ENCODE results near the gene INO80B. TPM values are rescaled to one million over a fixed set of nuclear protein-coding genes. Genes with fewer than 3 reads are reported as not detected.
"Not testable (repeated sequence)": the region's sequence is repeated elsewhere in the genome, so short reads cannot be mapped to it uniquely, and the experiment has no call there.

INO80B gene
- total RNA-seq, 1 experiment from 2014 or later: 14.2 TPM

DNA sequence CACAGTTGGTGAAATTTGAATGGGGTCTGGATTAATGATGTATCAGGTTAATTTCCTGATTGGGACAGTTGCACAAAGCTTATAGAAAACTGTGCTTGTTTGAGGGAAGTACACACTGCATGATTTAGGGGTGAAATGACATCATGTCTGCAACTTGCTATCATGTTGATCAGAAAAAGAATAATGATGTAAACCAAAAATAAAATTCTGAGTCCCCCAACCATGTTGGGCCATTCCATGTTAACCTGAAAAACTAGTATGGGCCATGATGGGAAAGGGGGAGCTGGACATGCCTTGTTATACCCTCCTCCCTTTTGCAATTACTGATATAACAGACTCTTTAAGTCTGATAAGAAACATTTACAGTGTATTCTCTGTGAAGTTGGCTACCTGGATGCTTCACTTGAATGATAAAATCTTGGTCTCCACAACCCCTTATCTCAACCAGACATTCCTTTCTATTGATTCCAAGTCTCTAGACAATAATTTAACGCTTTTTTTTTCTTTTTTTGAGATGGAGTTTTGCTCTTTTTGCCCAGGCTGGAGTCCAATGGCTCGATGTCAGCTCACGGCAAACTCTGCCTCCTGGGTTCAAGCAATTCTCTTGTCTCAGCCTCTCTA is 4.2 kb upstream of the INO80B start:
- H3K4me3 ChIP-seq: no peak overlapping the region
- no peak overlapping the region for H3K27ac ChIP-seq
- peaks cover 6% of the 10 kb centered on the region; the same call in 1 of the 2 replicates for H3K4me1 ChIP-seq
- H3K36me3 ChIP-seq: no peaks in the 10 kb centered on the region
- H3K9me3 ChIP-seq (replicated peaks): no peaks in the 10 kb centered on the region
- DNase-seq: no peak
- 0 out of 2 replicates have a peak, but pooled peaks cover 2% of the 10 kb centered on the region for H3K27me3 ChIP-seq

DNA sequence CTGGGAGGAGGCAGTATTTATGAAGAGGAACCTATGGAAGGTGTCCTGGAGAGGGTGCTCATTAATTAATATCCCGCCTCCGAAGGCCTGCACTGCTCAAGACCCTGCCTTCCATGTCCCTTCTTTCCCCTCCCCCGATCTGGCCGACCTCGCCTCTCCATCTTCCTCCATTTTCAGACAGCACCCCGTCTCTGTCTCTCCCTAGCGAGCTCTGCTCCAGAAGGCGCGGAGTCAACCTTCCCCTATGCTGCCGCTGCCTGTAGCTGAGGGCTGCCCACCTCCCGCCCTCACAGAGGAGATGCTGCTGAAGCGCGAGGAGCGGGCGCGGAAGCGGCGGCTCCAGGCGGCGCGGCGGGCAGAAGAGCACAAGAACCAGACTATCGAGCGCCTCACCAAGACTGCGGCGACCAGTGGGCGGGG is 2.3 kb downstream of the INO80B start:
- H3K27ac ChIP-seq: peak overlapping the region; percentile 65; the same call in 1 of the 2 replicates
- H3K4me3 ChIP-seq: peak overlapping the region; percentile 68
- peaks cover 11% of the 10 kb centered on the region for H3K4me1 ChIP-seq
- H3K9me3 ChIP-seq (replicated peaks): no peaks in the 10 kb centered on the region
- no peaks in the 10 kb centered on the region for H3K36me3 ChIP-seq
- no peak for DNase-seq
- no peaks in the 10 kb centered on the region for H3K27me3 ChIP-seq

- Histone ChIP-seq H3K4me1 (peaks cover 7% of the 10 kb centered on the region), H3K27ac (peak overlapping the region; percentile 65), H3K4me3 (peak overlapping the region; percentile 68), H3K27me3 (no peaks in the 10 kb centered on the region), H3K9me3 (replicated peaks) (no peaks in the 10 kb centered on the region), H3K36me3 (peaks cover under 1% of the 10 kb centered on the region; the same call in 1 of the 2 replicates)
- DNase-seq: peak; percentile 76 to 78
Observed at GRCh38 chr2:74457549-74458131, 2.8 kb downstream of the INO80B start.

DNA sequence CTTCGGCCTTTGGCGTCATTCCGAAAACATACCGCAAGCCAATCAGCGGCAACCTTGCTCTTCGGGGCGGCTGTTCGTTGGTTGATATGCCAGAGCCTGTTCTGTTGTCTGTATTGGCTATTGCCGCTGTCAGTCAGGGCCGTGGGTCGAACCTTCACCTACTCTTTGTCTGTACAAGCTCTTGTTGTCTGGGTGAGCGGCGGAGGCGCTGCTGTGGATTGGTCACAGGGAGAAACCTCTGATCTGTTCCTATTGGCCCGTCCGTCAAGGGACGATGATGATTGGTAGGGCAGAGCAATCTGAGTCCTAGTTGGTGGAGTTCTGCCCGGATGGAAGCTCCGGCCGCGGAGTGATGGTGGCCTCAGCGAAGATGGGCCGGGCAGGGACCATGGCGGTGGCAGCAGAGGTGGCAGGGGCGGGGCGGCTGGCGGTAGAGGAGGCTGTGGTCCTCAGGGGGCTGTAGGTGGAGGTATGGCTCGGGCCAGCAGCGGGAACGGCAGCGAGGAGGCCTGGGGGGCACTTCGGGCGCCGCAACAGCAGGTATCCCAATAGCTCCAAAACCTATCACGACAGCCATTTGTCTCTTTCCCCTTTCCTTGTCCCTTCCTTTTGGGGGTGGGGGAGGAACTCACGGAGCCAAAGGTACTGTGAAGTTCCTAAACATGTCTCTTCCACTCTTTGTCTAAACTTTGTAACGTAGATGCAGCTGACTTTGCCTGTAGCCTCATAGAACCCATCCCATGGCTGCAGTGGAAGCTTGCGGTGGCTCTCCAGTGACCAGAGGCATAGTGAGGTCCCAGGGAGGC is 3.4 kb downstream of the INO80B start, which contains the start of gene WBP1:
TSS of gene WBP1 (plus strand) at position 307 of the 806 bp plus-strand sequence. CDS start at position 472, 165 bp downstream.
- peak; percentile 100 for DNase-seq
- peak within 1 kb of the TSS; percentile 68 for H3K4me3 ChIP-seq
- no peaks in the 10 kb centered on the region for H3K9me3 ChIP-seq (replicated peaks)
- peaks cover 4% of the 10 kb centered on the region; the same call in 1 of the 2 replicates for H3K36me3 ChIP-seq
- H3K27ac ChIP-seq: peak within 1 kb of the TSS; percentile 65
- H3K27me3 ChIP-seq: no peaks in the 10 kb centered on the region
- H3K4me1 ChIP-seq: peaks cover 6% of the 10 kb centered on the region

- Histone ChIP-seq H3K36me3 (peaks cover 4% of the 10 kb centered on the region; the same call in 1 of the 2 replicates), H3K27ac (peak overlapping the region; percentile 25), H3K27me3 (no peaks in the 10 kb centered on the region), H3K4me1 (peaks cover 6% of the 10 kb centered on the region), H3K9me3 (replicated peaks) (no peaks in the 10 kb centered on the region), H3K4me3 (peak overlapping the region; percentile 68)
- no peak for DNase-seq
Observed at GRCh38 chr2:74458938-74459363, 4.1 kb downstream of the INO80B start.

DNA sequence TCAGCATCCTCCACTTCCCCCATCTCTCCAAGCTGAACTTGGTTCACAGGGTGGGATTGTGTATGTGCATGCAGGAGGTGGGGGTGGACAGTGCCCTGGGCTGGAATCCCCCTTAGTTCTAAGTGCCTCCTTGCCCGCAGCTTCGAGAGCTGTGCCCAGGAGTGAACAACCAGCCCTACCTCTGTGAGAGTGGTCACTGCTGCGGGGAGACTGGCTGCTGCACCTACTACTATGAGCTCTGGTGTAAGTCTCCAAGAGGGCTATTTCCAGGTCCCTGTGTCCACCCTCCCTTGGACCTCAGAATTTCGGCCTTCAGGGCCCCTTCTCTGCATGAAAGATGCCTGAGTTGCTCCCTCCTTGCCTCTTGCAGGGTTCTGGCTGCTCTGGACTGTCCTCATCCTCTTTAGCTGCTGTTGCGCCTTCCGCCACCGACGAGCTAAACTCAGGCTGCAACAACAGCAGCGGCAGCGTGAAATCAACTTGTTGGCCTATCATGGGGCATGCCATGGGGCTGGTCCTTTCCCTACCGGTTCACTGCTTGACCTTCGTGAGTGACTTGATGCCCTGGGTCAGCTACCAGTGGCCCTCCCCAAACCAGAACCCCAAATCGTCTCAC is 4.7 kb downstream of the INO80B start:
- H3K4me3 ChIP-seq; H3K4me1 ChIP-seq; H3K27me3 ChIP-seq; H3K36me3 ChIP-seq; DNase-seq; H3K27ac ChIP-seq; H3K9me3 ChIP-seq (replicated peaks): not testable (repeated sequence)

DNA sequence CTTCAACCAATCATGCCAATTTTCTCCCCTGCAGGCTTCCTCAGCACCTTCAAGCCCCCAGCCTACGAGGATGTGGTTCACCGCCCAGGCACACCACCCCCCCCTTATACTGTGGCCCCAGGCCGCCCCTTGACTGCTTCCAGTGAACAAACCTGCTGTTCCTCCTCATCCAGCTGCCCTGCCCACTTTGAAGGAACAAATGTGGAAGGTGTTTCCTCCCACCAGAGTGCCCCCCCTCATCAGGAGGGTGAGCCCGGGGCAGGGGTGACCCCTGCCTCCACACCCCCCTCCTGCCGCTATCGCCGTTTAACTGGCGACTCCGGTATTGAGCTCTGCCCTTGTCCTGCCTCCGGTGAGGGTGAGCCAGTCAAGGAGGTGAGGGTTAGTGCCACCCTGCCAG is 5.3 kb downstream of the INO80B start:
- not testable (repeated sequence) for H3K27me3 ChIP-seq; H3K4me3 ChIP-seq; H3K27ac ChIP-seq; H3K4me1 ChIP-seq; H3K9me3 ChIP-seq (replicated peaks); DNase-seq; H3K36me3 ChIP-seq

DNA sequence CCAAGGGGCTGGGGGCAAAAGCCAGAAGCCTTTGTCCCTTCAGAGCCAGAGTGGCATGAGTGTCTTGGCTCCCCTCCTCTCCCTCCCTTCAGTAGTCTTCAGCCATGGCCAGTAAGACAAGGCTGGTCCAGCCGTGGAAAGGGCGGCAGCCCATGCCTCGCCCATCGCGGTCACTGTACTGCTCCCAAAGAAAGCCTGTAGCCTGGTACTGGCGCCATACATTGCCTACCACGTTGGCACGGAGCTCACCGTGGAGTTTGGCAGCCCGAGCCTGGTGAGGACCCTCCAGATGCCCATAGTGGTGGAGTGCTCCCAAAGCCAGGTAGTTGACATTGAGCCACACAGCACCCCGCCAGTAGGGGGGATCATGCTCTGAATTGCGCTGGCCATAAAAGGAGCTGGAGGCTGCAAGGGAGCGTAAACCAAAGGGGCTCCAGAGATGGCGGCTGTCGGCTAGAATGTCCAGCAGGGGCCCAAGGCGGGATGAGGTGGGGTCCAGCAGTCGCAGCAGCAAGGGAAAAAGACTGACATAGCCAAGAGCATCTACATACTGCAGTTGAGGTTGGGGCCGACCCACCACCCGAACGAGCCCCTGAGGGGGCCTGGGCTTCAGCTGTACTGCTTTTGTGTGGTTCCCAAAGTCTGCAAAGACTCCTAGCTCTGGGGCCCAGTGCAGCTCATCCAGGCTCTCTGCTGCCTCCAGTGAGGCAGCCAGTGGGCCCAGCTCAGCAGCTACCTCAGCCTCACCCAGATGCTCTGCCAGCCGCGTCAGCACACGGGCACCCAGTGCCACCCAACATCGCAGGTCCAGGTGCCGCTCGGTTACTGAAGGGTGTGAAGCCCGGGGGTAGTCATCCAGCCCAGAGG is 6.5 kb downstream of the INO80B start:
- no peaks in the 10 kb centered on the region for H3K27me3 ChIP-seq
- H3K4me1 ChIP-seq: peaks cover 11% of the 10 kb centered on the region
- no peak overlapping the region for H3K4me3 ChIP-seq
- H3K9me3 ChIP-seq (replicated peaks): no peaks in the 10 kb centered on the region
- no peak for DNase-seq
- H3K36me3 ChIP-seq: peaks cover 4% of the 10 kb centered on the region; the same call in 1 of the 2 replicates
- H3K27ac ChIP-seq: no peak overlapping the region

GRCh38 chr2:74462054-74462785 is 7.3 kb downstream of the INO80B start:
- Histone ChIP-seq H3K4me3 (no peak overlapping the region), H3K36me3 (peaks cover 4% of the 10 kb centered on the region; the same call in 1 of the 2 replicates), H3K27me3 (no peaks in the 10 kb centered on the region), H3K4me1 (0 out of 2 replicates have a peak, but pooled peaks cover 6% of the 10 kb centered on the region), H3K9me3 (replicated peaks) (no peaks in the 10 kb centered on the region), H3K27ac (no peak overlapping the region)
- DNase-seq: no peak

GRCh38 chr2:74462786-74463105 is 7.9 kb downstream of the INO80B start:
- no peaks in the 10 kb centered on the region for H3K27me3 ChIP-seq
- peaks cover 4% of the 10 kb centered on the region; the same call in 1 of the 2 replicates for H3K36me3 ChIP-seq
- no peaks in the 10 kb centered on the region for H3K9me3 ChIP-seq (replicated peaks)
- DNase-seq: no peak
- 0 out of 2 replicates have a peak, but pooled peaks cover 6% of the 10 kb centered on the region for H3K4me1 ChIP-seq
- no peak overlapping the region for H3K4me3 ChIP-seq
- H3K27ac ChIP-seq: no peak overlapping the region

GRCh38 chr2:74464406-74464805 is 9.5 kb downstream of the INO80B start:
- H3K36me3 ChIP-seq: peaks cover 4% of the 10 kb centered on the region; the same call in 1 of the 2 replicates
- H3K27ac ChIP-seq: peak overlapping the region; percentile 2; the same call in 1 of the 2 replicates
- H3K4me1 ChIP-seq: 0 out of 2 replicates have a peak, but pooled peaks cover 6% of the 10 kb centered on the region
- DNase-seq: no peak
- H3K4me3 ChIP-seq: peak overlapping the region; percentile 83
- no peaks in the 10 kb centered on the region for H3K9me3 ChIP-seq (replicated peaks)
- H3K27me3 ChIP-seq: no peaks in the 10 kb centered on the region

DNA sequence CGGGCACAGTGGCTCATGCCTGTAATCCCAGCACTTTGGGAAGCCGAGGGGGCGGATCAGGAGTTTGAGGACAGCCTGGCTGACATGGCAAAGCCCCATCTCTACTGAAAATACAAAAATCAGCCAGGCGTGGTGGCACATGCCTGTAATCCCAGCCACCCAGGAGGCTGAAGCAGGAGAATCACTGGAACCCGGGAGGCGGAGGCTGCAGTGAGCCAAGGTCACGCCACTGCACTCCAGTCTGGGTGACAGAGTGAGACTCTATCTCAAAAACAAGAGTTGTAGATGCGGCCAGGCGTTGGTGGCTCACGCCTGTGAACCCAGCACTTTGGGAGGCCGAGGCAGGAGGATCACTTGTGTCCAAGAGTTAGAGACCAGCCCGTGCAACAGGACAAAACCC is 15.9 kb downstream of the INO80B start:
- not testable (repeated sequence) for H3K4me1 ChIP-seq; H3K27ac ChIP-seq; H3K27me3 ChIP-seq; H3K9me3 ChIP-seq (replicated peaks); DNase-seq; H3K4me3 ChIP-seq; H3K36me3 ChIP-seq

DNA sequence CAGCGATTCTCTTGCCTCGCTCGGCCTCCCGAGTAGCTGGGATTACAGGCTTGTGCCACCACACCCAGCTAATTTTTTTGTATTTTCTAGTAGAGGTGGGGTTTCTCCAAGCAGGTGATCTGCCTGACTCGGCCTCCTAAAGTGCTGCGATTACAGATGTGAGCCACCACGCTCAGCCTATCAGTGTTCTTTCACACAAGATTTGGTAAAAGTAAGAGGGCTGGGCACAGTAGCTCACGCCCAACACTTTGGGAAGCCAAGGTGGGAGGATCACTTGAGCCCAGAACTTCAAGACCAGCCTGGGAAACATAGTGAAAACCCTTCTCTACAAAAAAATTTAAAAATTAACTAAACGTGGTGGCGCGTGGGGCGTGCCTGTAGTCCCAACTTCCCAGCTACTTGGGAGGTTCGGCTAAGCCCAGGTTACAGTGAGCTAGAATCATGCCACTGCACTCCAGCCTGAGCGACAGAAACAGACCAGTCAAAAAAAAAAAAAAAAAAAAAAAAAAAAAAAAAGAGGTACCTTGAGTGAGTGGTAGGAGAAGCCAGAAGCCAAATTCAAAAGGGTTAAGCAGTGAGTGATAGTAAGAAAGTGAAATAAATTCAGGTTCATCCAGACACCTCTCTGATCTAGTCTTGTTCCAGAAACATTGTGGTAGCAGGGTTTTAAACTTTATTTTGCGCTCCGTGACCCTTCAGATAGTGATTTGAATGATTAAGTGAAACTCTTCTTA is 16.6 kb downstream of the INO80B start:
- H3K9me3 ChIP-seq (replicated peaks): no peaks in the 10 kb centered on the region
- peak overlapping the region; percentile 76 for H3K27ac ChIP-seq
- no peaks in the 10 kb centered on the region for H3K27me3 ChIP-seq
- H3K36me3 ChIP-seq: peaks cover 7% of the 10 kb centered on the region; the same call in 1 of the 2 replicates
- H3K4me3 ChIP-seq: peak overlapping the region; percentile 78
- DNase-seq: no peak
- H3K4me1 ChIP-seq: peaks cover 3% of the 10 kb centered on the region; the same call in 1 of the 2 replicates
